ENCODE measurements around the gene GPC6.

DNA sequence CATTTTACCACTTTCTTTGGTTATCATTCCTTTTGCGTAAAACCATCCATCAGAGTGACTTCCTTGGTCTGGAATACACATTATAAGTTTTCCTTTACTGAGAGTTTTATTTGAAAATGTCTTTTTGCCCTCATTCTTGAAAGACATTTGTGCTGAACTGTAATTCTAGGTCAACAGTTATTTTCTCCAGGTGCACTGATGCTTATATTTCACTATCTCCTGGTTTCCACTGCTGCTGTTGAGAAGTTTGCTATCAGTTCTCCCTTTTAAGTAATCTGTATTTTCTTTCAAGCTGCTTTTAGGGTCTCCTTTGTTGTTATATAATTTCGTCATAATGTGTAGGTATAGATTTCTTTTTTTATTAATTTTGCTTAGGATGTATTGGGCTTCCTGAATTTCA, 1092.9 kb downstream of the GPC6 start:
- TF ChIP-seq, protein P1, sequence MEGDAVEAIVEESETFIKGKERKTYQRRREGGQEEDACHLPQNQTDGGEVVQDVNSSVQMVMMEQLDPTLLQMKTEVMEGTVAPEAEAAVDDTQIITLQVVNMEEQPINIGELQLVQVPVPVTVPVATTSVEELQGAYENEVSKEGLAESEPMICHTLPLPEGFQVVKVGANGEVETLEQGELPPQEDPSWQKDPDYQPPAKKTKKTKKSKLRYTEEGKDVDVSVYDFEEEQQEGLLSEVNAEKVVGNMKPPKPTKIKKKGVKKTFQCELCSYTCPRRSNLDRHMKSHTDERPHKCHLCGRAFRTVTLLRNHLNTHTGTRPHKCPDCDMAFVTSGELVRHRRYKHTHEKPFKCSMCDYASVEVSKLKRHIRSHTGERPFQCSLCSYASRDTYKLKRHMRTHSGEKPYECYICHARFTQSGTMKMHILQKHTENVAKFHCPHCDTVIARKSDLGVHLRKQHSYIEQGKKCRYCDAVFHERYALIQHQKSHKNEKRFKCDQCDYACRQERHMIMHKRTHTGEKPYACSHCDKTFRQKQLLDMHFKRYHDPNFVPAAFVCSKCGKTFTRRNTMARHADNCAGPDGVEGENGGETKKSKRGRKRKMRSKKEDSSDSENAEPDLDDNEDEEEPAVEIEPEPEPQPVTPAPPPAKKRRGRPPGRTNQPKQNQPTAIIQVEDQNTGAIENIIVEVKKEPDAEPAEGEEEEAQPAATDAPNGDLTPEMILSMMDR (IDR thresholded peaks at IDR 0.05): no peak
- TF ChIP-seq POLR2AphosphoS5 (IDR thresholded peaks at IDR 0.05) (no peak), POLR2A (IDR thresholded peaks at IDR 0.05) (no peak)
